HG02763 (cell line): ENCODE data around the gene ZMYM4.
"Not testable (repeated sequence)": the region's sequence is repeated elsewhere in the genome, so short reads cannot be mapped to it uniquely, and the experiment has no call there.

Source experiments
- ATAC-seq: cut with Tn5 transposase; IDR thresholded peaks from one replicate; pipeline ENCODE4 v1.9.1; 2021; ENCODE audit warnings: mild to moderate bottlenecking, moderate library complexity; ENCODE audit not compliant: unreplicated experiment

Gene ZMYM4

DNA sequence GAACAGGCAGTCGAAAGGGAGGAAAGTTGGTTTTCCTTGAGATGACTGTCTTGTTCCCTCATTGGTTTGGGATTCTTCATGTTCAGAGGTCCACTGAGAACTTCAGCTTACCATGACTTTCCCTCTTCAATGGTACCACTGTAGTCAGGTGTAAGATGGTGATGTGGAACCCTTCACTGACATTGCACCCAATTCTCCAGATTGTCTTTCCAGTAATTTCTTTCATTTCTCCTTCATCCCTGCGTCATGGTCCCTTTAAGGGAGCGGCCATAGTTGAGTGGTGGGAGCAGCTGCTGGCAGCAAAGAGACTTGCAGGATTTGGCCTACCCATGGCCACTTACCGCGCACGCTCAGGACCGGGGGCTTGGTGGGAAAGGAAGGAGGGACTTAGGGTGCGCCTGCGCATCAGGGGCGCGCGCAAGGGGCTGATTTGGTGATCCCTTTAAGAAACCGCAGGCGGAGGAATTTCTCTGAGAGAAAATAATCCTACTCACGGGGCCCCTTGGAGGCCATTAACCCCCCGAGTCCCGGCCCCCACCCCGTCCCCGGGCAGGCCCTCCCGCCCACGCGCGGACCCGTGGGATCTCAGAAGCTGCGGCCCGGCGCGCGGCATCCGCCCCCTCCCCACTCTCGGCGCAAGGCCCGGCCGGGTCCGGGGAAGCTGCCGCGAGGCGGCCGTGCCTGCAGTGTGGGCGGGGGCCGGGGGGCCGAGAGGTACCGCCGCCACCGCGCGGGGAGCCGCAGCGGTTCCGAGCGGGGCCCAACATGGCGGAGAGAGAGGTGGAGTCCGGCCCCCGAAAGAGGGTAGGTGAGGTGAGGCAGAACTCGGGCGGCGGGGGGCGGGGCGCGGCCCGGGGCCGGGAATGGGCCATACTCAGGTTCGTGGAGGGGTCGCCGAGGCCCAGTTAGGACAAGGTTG is at the start of gene ZMYM4:
Gene ZMYM4, plus strand, starts transcription at position 428 of the 919 bp plus-strand sequence. Its CDS starts 338 bp downstream, at position 766.
- ATAC-seq: peak; percentile 88

DNA sequence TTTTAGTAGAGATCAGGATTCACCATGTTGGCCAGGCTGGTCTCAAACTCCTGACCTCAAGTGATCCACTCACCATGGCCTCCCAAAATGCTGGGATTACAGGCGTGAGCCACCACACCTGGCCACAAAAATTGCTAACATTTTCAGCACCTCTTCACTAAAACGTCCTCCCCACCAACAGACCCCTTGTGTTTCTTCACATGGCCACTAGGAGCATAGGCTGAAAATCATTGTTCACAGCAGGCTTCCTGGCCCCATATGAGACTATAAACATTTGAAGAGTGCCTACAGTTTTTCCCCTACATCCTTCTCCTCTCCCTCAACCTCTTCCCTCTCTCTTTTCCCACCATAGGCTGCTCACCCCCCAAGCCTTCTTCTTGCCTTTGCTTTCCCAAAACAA is 47.5 kb upstream of the ZMYM4 start:
- ATAC-seq: no peak

DNA sequence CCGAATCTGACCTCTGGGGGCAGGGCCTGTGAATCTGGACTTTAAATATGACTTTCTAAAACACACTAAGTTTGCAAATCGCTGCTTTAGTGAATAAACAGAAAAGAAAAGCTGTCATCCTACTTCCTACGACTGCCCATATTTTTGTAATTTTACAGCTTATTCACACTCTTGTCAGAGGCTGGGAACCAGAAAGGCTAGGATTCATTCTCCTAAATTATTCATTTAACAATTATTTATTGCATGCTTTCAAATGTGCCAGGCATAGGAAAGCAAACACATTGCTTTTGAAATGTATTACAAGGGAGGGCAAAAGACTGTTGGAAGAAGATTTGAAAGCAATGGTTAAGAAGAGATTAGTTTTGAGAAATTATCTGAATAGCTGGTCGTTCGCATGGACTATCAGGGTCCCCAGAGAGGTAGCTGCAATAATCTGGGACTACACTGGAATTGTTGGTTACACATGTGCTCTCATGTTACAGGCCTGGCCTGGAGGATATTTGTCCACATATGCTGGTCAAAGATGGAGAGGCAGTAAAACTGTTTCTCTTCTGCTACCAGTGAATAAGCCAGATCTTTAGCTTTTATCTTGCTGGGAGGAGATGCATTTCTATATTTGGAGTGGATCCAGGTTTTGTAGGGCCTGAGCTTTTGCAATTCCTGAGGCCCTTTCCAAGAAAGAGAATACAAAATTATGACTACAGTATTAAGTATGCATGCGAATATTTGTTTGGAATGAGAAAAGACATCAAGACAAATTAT is 46.0 kb upstream of the ZMYM4 start:
- no peak for ATAC-seq

DNA sequence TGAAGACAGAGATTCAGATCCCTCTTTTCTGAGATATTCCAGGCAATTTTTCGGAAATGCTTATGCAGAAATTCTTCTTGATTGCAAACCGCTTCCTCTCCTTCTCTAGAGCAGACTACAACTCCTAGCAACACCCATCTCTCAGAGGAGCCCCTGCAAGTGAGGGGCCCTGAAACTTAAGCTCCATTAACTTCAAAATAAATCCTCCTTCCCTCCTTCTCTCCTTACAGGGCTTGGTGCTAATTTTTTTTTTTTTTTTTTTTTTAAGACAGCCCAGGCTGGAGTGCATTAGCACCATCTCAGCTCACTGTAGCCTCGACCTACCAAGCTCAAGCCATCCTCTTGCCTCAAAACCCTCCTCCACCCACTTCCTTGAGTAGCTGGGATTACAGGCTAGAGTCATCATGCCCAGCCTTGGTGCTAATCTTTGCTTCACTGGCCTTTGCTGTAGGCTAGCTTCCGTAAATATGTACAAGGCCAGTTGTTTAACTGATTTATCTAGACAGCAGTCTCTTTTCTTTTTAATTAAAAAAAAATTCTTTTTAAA is 45.4 kb upstream of the ZMYM4 start:
- no peak for ATAC-seq

DNA sequence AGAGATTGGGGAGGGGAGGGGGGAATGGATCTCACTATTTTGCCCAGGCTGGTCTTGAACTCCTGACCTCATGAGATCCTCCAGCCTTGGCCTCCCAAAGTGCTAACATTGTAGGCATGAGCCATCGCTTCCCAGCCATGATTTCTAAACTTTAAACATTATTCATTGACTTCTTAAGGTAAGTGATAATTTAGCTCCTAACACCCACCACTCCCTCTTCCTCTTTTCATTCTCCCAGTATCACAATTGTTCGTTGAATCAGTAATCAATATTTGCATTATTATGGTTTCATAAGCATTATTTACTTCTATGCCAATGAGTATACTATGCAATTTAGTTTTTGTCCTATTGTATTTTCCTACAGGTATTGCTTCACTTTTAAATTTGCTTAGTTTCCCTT is 42.0 kb upstream of the ZMYM4 start:
- no peak for ATAC-seq

DNA sequence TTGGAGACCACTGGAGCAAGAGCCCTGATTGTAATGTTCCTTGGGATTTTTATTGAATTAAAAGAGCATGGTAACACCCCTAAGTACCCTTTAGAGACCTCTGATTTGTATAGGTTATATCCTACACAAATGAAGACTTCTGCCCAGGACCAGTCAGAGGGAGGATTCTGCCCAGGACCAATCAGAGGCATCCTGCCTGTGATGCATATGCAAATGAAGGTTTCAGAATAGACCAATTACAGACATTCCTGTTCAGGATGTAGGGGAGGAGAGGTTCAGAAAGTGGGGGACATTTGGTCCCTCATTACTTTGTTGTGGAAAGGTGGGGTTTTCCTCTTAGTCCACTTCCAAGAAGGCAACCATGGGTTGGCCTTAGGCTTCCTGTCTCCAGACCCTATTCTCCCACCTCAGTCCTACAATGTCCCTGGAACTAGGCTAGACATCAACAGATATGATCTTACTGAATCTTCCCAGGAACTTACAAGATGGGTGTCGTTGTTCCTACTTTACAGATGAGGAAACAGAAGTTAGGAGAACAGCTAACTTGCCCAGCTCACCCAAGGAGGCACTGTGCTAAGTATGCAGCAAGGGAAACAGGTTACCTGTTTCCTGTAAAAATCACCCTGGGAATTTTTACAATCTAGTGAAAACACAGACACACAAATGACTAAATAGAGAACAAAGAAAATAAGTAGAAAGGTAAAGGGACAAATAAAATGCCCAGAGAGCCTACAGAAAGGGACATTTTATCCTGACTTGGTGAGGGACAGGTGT is 38.7 kb upstream of the ZMYM4 start:
- no peak for ATAC-seq

DNA sequence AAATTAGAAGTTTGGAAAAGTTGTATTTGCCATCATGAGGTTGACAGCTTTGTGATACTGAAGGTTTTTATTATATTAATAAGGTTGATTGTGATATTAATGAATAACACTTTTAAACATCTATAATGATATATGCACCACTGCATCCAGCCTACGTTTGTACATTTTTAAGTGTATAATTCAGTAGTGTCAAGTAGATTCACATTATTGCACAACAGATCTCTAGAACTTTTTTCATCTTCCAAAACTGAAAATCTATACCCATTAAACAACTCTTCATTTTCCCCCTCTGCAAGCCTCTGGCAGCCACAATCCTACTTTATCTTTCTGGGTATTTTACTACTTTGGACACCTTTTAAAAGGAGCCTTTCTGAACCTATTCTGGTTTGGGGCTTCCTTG is 37.2 kb upstream of the ZMYM4 start:
- ATAC-seq: no peak

DNA sequence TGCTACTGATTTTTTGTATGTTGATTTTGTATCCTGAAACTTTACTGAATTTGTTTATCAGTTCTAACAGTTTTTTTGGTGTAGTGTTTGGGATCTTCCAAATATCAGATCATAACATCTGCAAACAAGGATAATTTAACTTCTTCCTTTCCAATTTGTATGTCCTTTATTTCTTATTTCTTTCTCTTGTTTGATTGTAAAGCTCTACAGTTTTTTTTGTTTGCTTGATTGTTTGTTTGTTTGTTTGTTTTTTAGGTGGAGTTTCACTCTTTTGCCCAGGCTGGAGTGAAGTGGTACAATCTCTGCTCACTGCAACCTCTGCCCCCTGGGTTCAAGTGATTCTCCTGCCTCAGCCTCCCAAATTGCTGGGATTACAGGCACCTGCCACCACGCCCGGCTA is 31.7 kb upstream of the ZMYM4 start:
- not testable (repeated sequence) for ATAC-seq

DNA sequence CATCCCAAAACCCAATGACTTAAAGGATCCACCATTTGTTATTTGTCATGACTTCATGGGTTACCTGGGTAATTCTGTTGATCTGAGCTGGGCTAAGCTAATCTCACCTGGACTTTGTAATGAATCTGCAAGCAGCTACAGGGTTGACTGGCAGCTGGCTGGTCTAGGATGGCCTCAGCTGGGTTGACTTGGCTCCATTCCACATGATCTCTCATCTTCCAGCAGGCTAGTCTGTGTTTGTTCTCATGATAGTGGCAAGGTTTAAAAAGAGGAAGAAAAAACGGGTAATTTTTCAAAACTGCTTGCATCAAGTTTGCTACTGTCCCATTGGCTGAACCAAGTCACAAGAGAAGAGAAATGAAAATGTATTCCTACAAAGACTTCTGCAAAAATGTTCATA is 24.8 kb upstream of the ZMYM4 start:
- no peak for ATAC-seq

DNA sequence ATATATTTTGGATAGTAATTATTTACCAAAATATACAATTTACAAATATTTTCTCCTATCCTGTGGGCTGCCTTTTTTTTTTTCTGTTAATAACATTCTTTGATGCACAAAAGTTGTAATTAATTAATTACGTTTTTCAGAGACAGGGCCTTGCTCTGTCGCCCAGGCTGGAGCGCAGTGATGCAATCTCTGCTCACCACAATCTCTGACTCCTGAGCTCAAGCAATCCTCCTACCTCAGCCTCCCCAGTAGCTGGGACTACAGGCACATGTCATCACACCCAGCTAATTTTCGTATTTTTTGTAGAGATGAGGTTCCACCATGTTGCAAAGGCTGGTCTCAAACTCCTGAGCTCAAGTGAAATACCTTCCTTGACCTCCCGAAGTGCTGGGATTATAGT is 21.3 kb upstream of the ZMYM4 start:
- ATAC-seq: no peak

DNA sequence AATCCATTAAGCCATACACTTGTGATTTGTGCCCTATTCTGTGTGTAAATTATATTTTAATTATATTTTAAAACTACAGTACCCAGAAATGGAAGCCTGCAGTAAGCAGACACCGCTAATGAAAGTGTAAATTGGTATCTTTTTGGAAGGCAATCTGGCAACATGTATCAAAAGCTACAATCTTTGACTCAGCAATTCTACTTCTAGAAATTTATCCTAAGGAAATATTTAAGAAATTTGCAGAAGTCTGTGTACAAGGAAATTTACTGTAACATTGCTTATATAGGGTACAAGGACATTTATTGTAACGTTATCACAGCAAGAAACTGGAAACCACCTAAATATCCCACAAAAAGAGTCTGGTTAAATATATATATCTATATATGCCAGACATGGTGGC is 14.6 kb upstream of the ZMYM4 start:
- no peak for ATAC-seq

DNA sequence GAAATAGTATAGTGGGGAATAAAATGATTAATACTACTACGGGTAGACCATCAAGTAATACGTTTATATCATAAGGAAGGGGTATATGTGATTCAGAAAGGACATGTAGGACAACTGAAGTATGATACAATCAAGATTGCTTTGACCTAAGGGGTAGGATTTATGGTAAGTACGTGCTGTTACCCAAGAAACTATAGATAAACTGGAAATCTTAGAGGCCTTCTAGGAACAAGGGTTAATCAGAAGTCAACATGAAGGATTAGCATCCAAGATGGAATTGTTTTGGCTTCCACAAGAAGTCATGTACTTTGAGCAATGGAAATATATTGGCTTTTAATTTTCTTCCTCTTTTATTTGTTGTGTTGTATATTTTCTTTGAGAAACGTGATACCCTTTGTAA is 13.2 kb upstream of the ZMYM4 start:
- ATAC-seq: no peak

DNA sequence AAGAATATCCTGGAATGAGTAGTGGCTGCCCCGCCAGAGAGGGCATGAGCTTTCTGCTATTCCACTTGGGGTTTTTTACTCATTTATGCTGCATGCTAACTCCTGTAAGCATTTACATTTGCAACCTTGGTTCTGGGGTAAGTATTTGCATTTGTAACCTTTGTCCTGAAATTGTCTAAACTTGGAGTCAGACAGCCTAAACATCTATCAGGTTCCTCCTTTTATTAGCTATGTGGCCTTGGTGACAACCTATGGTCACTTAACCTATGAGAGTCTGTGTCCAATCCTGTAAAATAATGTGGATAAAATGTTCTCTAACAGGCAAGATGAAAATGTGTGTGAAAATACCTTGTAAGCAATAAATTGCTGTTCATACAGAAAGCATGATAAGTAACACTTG is 8.9 kb upstream of the ZMYM4 start:
- ATAC-seq: no peak

DNA sequence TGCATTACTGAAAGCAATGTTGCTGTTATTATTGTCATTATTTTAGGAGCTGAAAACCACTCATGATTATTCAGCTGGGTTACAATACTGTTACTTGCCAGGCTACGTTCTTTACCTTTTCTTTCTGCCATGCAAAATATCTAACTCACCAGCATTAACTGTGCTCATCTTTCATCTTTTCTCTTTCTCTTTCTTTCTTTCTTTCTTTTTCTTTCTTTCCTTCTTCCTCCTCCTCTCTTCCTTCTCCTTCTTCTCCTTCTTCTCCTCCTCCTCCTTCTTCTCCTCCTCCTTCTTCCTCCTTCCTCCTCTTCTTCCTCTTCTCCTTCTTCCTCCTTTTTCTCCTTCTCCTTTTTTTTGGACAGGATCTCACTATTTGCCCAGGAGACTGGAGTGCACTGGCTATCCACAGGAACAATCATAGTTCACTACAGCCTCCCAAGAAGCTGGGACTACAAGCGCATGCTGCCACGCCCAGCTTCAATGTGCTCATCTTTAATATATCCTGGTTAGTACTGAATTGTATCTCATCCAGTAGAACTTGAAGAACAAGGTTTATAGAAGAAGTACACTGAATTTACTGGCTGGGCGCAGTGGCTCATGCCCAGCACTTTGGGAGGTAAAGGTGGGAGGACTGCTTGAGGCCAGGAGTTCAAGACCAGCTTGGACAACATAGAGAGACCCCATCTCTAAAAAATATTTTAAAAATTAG is 6.9 kb upstream of the ZMYM4 start:
- no peak for ATAC-seq

DNA sequence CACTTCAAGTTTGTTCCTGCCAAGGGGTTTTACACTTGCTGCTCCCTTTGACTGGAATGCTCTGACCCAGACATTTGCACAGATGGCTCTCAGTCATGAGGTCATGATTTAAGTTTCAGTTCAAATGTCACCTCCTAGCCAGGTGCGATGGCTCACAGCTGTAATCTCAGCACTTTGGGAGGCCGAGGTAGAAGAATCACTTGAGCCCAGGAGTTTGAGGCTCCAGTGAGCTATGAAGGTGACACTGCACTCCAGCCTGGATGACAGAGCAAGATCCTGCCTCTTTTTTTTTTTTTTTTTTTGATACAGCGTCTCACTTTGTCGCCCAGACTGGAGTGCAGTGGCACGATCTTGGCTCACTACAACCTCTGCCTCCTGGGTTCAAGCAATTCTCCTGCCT is 4.5 kb upstream of the ZMYM4 start:
- ATAC-seq: no peak

DNA sequence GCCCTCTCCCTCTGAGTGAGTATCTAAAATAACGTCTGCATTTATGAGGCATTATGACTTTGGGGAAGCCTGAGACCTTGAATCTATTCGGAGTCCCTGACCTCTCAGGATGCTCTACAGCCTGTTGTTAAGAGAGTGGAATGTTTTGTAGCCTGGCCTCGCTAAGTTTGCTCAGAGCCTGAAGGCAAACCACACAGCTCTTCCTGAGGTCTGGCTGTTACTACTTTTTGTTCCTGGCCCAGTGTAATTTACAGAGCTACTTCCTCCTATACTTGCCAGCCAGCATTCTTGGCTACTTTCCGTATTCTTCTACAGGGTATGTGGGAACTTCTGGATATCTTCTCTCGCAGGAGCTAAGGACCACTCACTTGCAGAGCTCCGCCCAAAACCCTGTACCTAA is 3.6 kb upstream of the ZMYM4 start:
- ATAC-seq: no peak

DNA sequence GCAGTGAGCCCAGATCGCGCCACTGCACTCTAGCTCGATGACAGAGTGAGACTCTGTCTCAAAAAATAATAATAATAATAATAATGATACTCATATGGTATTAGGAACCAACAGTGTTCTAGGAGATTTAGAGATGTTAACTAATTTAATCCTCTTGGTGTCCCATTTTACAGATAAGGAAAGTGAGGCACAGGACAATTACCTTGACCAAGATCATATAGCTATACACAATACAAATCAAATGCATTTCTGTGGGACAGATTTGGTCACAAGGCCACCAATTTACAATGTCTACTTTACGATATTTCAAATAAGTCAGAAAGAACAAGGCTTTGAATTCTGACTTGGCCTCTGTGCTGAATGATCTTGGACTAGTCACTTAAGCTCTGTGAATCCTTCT is 2.2 kb upstream of the ZMYM4 start:
- ATAC-seq: no peak

DNA sequence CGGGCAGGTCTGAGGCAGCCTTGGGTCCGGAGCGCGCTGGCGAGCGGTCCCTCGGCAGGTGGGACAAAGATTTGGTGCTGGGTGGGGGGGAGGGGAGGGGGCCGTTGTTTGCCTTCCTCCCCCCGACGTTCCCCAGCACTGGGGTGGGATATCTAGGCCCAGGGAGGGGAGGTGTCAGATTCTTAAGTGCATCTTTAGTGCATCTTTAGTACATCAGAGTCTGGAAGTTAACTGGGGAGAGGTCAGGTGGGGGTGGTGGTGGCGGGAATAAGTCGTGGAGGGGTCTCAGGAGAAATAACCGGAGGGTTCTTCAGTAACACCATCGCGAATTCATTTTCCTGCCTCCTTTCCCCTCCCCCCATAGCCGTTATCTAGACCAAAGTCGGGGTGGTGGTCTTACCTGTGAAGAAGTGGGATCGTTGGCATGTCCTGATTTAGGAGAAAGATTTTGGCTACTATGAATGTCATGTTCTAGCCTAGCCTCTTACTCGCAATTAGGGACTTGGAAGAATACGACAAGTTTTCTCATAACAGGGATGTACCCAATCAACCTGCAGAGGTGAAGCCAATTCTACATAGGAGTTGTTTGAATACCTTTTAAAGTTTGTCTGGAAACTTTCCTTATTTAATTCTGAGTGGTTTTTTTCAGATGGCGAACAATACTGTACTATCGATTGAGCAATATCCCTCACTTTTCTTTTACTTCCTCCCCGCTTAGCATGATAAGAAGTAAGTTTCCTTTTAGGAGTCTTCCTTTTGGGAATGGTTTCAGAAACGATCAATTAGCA is 886 bp downstream of the ZMYM4 start:
- ATAC-seq: no peak

DNA sequence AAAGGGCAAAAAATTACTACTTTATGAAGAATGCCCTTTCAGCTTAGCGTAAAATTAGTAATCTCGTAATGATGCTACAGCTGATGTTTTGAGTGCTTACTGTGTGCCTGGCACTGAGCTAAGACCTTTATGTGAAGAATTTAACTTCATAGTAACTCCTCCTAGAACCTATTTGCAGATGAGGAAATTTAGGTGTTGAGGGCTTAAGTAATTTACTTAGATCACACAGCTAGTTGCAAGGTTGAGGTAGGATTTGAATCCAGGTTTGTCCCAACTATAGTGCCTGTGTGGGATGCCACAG is 1.4 kb downstream of the ZMYM4 start:
- ATAC-seq: no peak

DNA sequence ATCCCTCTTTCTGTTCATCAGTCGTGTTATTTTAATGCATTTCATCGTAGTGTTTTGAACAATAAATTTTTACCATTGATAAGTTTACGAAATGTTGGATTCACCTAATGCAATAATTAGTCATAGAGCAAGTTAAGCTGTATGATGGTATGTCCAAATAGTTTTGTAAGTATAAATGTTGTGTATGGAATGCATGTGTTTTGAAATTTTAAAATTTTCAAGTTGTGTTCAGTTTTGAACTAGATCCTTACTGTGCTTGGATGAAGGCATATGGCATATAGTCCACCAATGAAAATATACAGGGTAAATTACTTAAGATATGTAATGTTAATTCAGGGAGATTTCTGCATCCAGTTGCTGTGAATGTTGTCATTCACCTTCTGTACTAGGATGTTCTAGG is 2.3 kb downstream of the ZMYM4 start:
- ATAC-seq: no peak
